ENCODE measurements around the gene PMIS2.

PMIS2 gene

GRCh38 chr19:35559281-35559659, 26.7 kb upstream of the PMIS2 start:
- no peak for DNase-seq (ENCODE audit: low spot score)
- POLR2A ChIA-PET (ENCODE audit: low non-redundant PET) = no interaction called here
- TF ChIP-seq CTCF (conservative IDR thresholded peaks at IDR 0.05; ENCODE audit: low read depth) = no peak
- H3K27ac ChIP-seq = no peak overlapping the region
- CTCF ChIA-PET = no interaction called here

- no peak for TF ChIP-seq CTCF (conservative IDR thresholded peaks at IDR 0.05; ENCODE audit: low read depth)
- ChIA-PET CTCF (no interaction called here), POLR2A (ENCODE audit: low non-redundant PET) (no interaction called here)
- DNase-seq (ENCODE audit: low spot score) = no peak
- no peak overlapping the region for H3K27ac ChIP-seq
Observed at GRCh38 chr19:35559781-35560180, 26.2 kb upstream of the PMIS2 start.

DNA sequence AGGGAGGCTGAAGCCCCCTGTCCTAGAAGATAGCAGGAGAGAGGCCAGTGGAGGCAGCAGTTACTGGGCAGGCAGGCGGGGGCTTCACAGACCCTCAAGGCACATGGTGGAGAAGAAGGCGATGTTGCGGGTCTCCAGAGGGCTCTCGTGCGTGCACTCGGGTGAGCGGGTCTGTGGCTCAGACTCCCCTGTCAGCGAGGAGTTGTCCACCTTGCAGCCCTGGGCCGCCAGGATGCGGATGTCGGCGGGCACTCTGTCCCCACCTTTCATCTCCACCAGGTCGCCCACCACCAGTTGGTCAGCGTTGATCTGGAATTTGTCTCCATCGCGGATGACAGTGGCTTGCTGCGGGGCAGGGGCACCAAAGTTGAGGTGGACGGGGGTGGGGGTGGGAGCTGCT, 25.7 kb upstream of the PMIS2 start:
- DNase-seq (ENCODE audit: low spot score) = no peak
- ChIA-PET CTCF (interaction anchor here (0.6 kb wide), 1 partner anchor 503 kb away, joined by 3 read pairs; no protein-coding TSS in a partner anchor), POLR2A (ENCODE audit: low non-redundant PET) (interaction anchor here (0.6 kb wide), 1 partner anchor 195 kb away, joined by 3 read pairs; no protein-coding TSS in a partner anchor)
- no peak for TF ChIP-seq CTCF (conservative IDR thresholded peaks at IDR 0.05; ENCODE audit: low read depth)
- no peak overlapping the region for H3K27ac ChIP-seq

- CTCF ChIA-PET = interaction anchor here (0.6 kb wide), 1 partner anchor 503 kb away, joined by 3 read pairs; no protein-coding TSS in a partner anchor
- POLR2A ChIA-PET (ENCODE audit: low non-redundant PET) = interaction anchor here (0.6 kb wide), 1 partner anchor 196 kb away, joined by 3 read pairs; no protein-coding TSS in a partner anchor
- no peak for TF ChIP-seq CTCF (conservative IDR thresholded peaks at IDR 0.05; ENCODE audit: low read depth)
- H3K27ac ChIP-seq = no peak overlapping the region
- DNase-seq (ENCODE audit: low spot score) = no peak
Observed at GRCh38 chr19:35560677-35561076, 25.3 kb upstream of the PMIS2 start.

- ChIA-PET POLR2A (ENCODE audit: low non-redundant PET) (no interaction called here), CTCF (no interaction called here)
- no peak for TF ChIP-seq CTCF (conservative IDR thresholded peaks at IDR 0.05; ENCODE audit: low read depth)
- no peak for DNase-seq (ENCODE audit: low spot score)
- H3K27ac ChIP-seq = no peak overlapping the region
Observed at GRCh38 chr19:35561436-35561835, 24.5 kb upstream of the PMIS2 start.

- POLR2A ChIA-PET (ENCODE audit: low non-redundant PET) = interaction anchor here (0.8 kb wide), 1 partner anchor 52 kb away, joined by 3 read pairs; no protein-coding TSS in a partner anchor
- no peak for TF ChIP-seq CTCF (conservative IDR thresholded peaks at IDR 0.05; ENCODE audit: low read depth)
- CTCF ChIA-PET = no interaction called here
- H3K27ac ChIP-seq = no peak overlapping the region
- no peak for DNase-seq (ENCODE audit: low spot score)
Observed at GRCh38 chr19:35562336-35562735, 23.6 kb upstream of the PMIS2 start.

Data from RWPE1 (cell line).